Measurements from ENCODE around the gene UGT1A8. TPM values are rescaled to one million over a fixed set of nuclear protein-coding genes. Genes with fewer than 3 reads are reported as not detected.
"Not testable (repeated sequence)": the region's sequence is repeated elsewhere in the genome, so short reads cannot be mapped to it uniquely, and the experiment has no call there.

Gene UGT1A8
- total and polyA plus RNA-seq, 9 donors: not detected

GRCh38 chr2:233699424-233700027 lies 82.1 kb downstream of the UGT1A8 start:
- intact Hi-C loops (cut with DNase I): no loop called here
- Histone ChIP-seq H3K27ac (no peak overlapping the region), H3K36me3 (no peaks in the 10 kb centered on the region), H3K4me3 (no peak overlapping the region), H3K9me3 (no peaks in the 10 kb centered on the region), H3K4me1 (ENCODE audit: insufficient read depth) (no peaks in the 10 kb centered on the region), H3K27me3 (no peaks in the 10 kb centered on the region)
- no peak for DNase-seq
- 86 to 91% (median 88%) methylated on average over 8 of the region's 8 CpGs for WGBS, 3 donors
- no peak for TF ChIP-seq EP300 (IDR thresholded peaks at IDR 0.05)
- no peak for TF ChIP-seq POLR2A (IDR thresholded peaks at IDR 0.05)
- TF ChIP-seq, protein P1, sequence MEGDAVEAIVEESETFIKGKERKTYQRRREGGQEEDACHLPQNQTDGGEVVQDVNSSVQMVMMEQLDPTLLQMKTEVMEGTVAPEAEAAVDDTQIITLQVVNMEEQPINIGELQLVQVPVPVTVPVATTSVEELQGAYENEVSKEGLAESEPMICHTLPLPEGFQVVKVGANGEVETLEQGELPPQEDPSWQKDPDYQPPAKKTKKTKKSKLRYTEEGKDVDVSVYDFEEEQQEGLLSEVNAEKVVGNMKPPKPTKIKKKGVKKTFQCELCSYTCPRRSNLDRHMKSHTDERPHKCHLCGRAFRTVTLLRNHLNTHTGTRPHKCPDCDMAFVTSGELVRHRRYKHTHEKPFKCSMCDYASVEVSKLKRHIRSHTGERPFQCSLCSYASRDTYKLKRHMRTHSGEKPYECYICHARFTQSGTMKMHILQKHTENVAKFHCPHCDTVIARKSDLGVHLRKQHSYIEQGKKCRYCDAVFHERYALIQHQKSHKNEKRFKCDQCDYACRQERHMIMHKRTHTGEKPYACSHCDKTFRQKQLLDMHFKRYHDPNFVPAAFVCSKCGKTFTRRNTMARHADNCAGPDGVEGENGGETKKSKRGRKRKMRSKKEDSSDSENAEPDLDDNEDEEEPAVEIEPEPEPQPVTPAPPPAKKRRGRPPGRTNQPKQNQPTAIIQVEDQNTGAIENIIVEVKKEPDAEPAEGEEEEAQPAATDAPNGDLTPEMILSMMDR (IDR thresholded peaks at IDR 0.05): no peak

DNA sequence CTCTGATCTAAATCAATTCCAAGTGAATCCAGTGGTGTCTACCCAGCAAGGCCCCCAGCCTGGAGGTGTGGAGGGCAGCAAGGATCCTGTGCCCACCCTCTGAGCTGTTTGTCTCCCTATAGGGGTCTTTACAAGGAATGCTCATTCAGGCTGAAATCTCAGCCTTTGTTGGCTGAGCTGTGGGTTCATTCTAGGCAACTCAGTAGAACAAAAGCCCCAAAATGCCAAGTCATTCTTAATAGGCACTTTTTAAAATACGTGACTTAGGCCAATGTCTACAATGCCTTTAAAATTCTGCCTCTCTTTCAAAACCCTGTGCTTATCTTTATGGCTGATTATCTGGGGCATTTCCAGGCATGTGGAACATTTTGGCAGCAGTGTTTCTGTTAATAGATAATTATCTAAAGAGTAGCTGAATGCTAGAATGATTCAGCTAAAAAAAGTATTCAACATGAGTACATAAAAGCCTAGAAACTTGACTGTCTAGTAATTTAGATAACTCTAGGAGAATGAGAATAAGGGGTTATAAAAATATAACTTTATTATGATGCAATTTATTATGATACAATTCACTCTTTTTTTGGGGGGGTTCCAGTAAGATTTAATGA lies 82.7 kb downstream of the UGT1A8 start:
- Histone ChIP-seq H3K36me3 (no peaks in the 10 kb centered on the region), H3K27ac (no peak overlapping the region), H3K9me3 (no peaks in the 10 kb centered on the region), H3K4me1 (ENCODE audit: insufficient read depth) (no peaks in the 10 kb centered on the region), H3K4me3 (no peak overlapping the region), H3K27me3 (no peaks in the 10 kb centered on the region)
- intact Hi-C loops (cut with DNase I): no loop called here
- no peak for DNase-seq
- TF ChIP-seq, protein P1 (IDR thresholded peaks at IDR 0.05): no peak
- TF ChIP-seq EP300 (IDR thresholded peaks at IDR 0.05) (no peak), POLR2A (IDR thresholded peaks at IDR 0.05) (no peak)
- 37 to 44% (median 43%) methylated on average over 1 of the region's 1 CpG for WGBS, 3 donors

GRCh38 chr2:233700842-233701241 lies 83.4 kb downstream of the UGT1A8 start:
- H3K27me3 ChIP-seq; DNase-seq; H3K4me3 ChIP-seq; H3K9me3 ChIP-seq; intact Hi-C loops (cut with DNase I); H3K36me3 ChIP-seq; H3K4me1 ChIP-seq (ENCODE audit: insufficient read depth); H3K27ac ChIP-seq: not testable (repeated sequence)
- WGBS, 3 donors: 89 to 97% (median 94%) methylated on average over 5 of the region's 5 CpGs

GRCh38 chr2:233702238-233702637 lies 84.8 kb downstream of the UGT1A8 start:
- Histone ChIP-seq H3K27me3 (no peaks in the 10 kb centered on the region), H3K9me3 (no peaks in the 10 kb centered on the region), H3K4me1 (ENCODE audit: insufficient read depth) (no peaks in the 10 kb centered on the region), H3K27ac (no peak overlapping the region), H3K36me3 (no peaks in the 10 kb centered on the region), H3K4me3 (no peak overlapping the region)
- TF ChIP-seq POLR2A (IDR thresholded peaks at IDR 0.05) (no peak), EP300 (IDR thresholded peaks at IDR 0.05) (no peak)
- TF ChIP-seq, protein P1 (IDR thresholded peaks at IDR 0.05): no peak
- 50 to 60% (median 50%) methylated on average over 3 of the region's 3 CpGs for WGBS, 3 donors
- intact Hi-C loops (cut with DNase I): no loop called here
- DNase-seq: no peak

DNA sequence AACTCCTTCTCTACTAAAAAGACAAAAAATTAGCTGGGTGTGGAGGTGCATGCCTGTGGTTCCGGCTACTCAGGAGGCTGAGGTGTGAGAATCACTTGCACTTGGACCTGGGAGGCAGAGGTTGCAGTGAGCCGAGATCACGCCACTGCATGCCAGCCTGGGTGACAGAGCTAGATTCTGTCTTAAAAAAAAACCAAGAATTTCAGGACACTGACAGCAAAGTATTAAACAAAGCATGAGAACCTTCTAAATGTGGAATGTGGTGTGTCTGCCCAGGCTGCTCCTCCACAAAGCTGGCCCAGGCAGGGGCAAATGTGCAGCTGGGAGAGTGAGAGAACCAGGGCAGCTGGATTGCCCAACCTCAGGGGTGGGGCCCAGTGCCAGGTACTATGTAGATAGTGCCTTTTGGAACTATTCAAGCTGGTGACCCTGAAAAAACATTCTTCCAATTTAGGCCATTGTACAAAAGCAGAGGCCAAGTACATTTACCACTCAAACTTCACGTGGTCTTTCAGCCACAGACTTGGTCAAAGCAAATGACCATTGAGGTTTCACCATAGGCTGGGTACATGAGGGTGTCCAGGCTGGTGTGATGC lies 88.6 kb downstream of the UGT1A8 start:
- Histone ChIP-seq H3K36me3 (no peaks in the 10 kb centered on the region), H3K27ac (no peak overlapping the region), H3K4me1 (ENCODE audit: insufficient read depth) (no peaks in the 10 kb centered on the region), H3K27me3 (no peaks in the 10 kb centered on the region), H3K4me3 (no peak overlapping the region), H3K9me3 (no peaks in the 10 kb centered on the region)
- intact Hi-C loops (cut with DNase I): no loop called here
- WGBS, 3 donors: 59 to 65% (median 62%) methylated on average over 4 of the region's 4 CpGs
- TF ChIP-seq POLR2A (IDR thresholded peaks at IDR 0.05) (no peak), EP300 (IDR thresholded peaks at IDR 0.05) (no peak)
- TF ChIP-seq, protein P1 (IDR thresholded peaks at IDR 0.05): no peak
- DNase-seq: no peak

Measured in ovary (tissue), 9 donors.